K562 (cell line): ENCODE results near the gene HUNK. TPM values are rescaled to one million over a fixed set of nuclear protein-coding genes. Genes with fewer than 3 reads are reported as not detected.

Experiments used
- ATAC-seq: fragments of 200-7000 bp; cut with Tn5 transposase; 3 replicates; pipeline ENCODE4 v1.9.1; 2020; ENCODE audit warnings: moderate library complexity
- BruUV-seq: library from RNA; stranded (reverse); fragments of 400-500 nt; replicated peaks from 2 replicates; lab custom pipeline; 2021; lab: Mats Ljungman, UMichigan
- CTCF ChIA-PET: fragments of 300-600 bp; formaldehyde crosslinking; extraction: SDS; loops from one replicate; lab custom pipeline; 2021; ENCODE audit warnings: low intra/inter-chr PET ratio; lab: Yijun Ruan, JAX
- POLR2A ChIA-PET: fragments of 300-600, 350-650 bp; sonication (Branson Sonifier 250); formaldehyde crosslinking; extraction: SDS; loops from one replicate; lab custom pipeline; 2021; ENCODE audit warnings: antibody characterized with exemption, inconsistent platforms; lab: Yijun Ruan, JAX
- DNase-seq, 4 experiments: peaks; one replicate each; pipeline versions ENCODE4 v3.0.0 to v3.0.0-alpha.2; 2011 to 2018; ENCODE audit warnings: low spot score in 3 of 4, mixed read lengths in 3 of 4; ENCODE audit errors: extremely low read depth in 1 of 4
- FAIRE-seq: peaks from 2 replicates; lab custom pipeline; 2011; peaks lifted over from hg19 to GRCh38; lab: Jason Lieb, UNC
- H2AFZ ChIP-seq: 2 replicates; pipeline ENCODE4 v1.6.0; 2011; ENCODE audit warnings: low read depth, low read length, control low read depth, inconsistent platforms
- H3K27ac ChIP-seq: fragments of 200-600 bp; 3 replicates; pipeline ENCODE4 v1.8.0; 2011; ENCODE audit warnings: low read depth, mild to moderate bottlenecking, control low read depth, inconsistent platforms, low read length, moderate library complexity, mixed read lengths; ENCODE audit errors: extremely low read depth
- H3K27me3 ChIP-seq, 2 experiments: fragments of 300-600 bp in 1 of 2; 2 replicates in 1 of 2; 3 replicates in 1 of 2; pipeline versions ENCODE4 v1.6.0 to v1.8.0; 2011; ENCODE audit warnings: inconsistent platforms in 2 of 2, low read length in 2 of 2, mild to moderate bottlenecking in 1 of 2, mixed read lengths in 1 of 2, moderate library complexity in 1 of 2; ENCODE audit not compliant: control insufficient read depth in 2 of 2, insufficient read depth in 2 of 2
- H3K36me3 ChIP-seq: fragments of 300-600 bp; 3 replicates; pipeline ENCODE4 v1.8.0; 2011; ENCODE audit warnings: mild to moderate bottlenecking, low read length, inconsistent platforms; ENCODE audit not compliant: control insufficient read depth, insufficient read depth
- H3K4me1 ChIP-seq, 2 experiments: fragments of 200-600 bp in 1 of 2; replicated peaks in 1 of 2; 2 replicates in 1 of 2; 3 replicates in 1 of 2; pipeline versions ENCODE4 v1.5.1 to v1.8.0; 2011; ENCODE audit warnings: inconsistent platforms in 2 of 2, low read length in 2 of 2, mild to moderate bottlenecking in 1 of 2, mixed read lengths in 1 of 2, moderate library complexity in 1 of 2; ENCODE audit not compliant: control insufficient read depth in 2 of 2, insufficient read depth in 2 of 2
- H3K4me2 ChIP-seq: 2 replicates; pipeline ENCODE4 v1.6.1; 2011; ENCODE audit warnings: low read length, control low read depth, inconsistent platforms, mixed read lengths; ENCODE audit not compliant: insufficient read depth
- H3K4me3 ChIP-seq: fragments of 200-600 bp; sonication (generic), shearing (Covaris generic); 2 replicates; pipeline ENCODE4 v1.5.1; 2016; ENCODE audit warnings: control low read depth, inconsistent platforms
- H3K79me2 ChIP-seq: fragments of 200-600 bp; 3 replicates; pipeline ENCODE4 v1.8.0; 2011; ENCODE audit warnings: low read length, inconsistent platforms; ENCODE audit not compliant: control insufficient read depth, insufficient read depth
- H3K9ac ChIP-seq, 2 experiments: 2 replicates each; pipeline versions ENCODE4 v1.6.0 to v1.6.1; 2011; ENCODE audit warnings: low read depth in 2 of 2, low read length in 2 of 2, control low read depth in 1 of 2, inconsistent platforms in 1 of 2, mild to moderate bottlenecking in 1 of 2, mixed read lengths in 1 of 2; ENCODE audit not compliant: insufficient read depth in 1 of 2
- H3K9me1 ChIP-seq: one replicate; pipeline ENCODE4 v1.6.0; 2011; ENCODE audit warnings: inconsistent platforms, mild to moderate bottlenecking, low read length, moderate library complexity; ENCODE audit not compliant: control insufficient read depth, insufficient read depth
- H3K9me3 ChIP-seq: replicated peaks from 2 replicates; pipeline ENCODE4 v1.5.1; 2011; ENCODE audit warnings: low read depth, low read length, inconsistent platforms; ENCODE audit not compliant: control insufficient read depth, insufficient read depth
- H4K20me1 ChIP-seq: replicated peaks from 2 replicates; pipeline ENCODE4 v1.6.1; 2011; ENCODE audit warnings: low read length, inconsistent platforms, mixed read lengths; ENCODE audit not compliant: control insufficient read depth, insufficient read depth
- CAMTA2 ChIP-seq: fragments of 250-450 bp; sonication (Bioruptor Pico); conservative IDR thresholded peaks from 2 replicates; pipeline ENCODE4 v1.5.1; 2022
- CBX1 ChIP-seq: sonication (generic); IDR thresholded peaks from 2 replicates; pipeline ENCODE4 v1.6.1; 2016; ENCODE audit warnings: antibody characterized with exemption, low read depth, mild to moderate bottlenecking
- E2F6 ChIP-seq, 2 experiments: IDR thresholded peaks; 2 replicates each; pipeline ENCODE4 v1.6.1; 2011; ENCODE audit warnings: borderline replicate concordance in 1 of 2, control low read depth in 1 of 2, low read depth in 1 of 2, low read length in 1 of 2, mild to moderate bottlenecking in 1 of 2, mixed read lengths in 1 of 2, moderate library complexity in 1 of 2; ENCODE audit not compliant: insufficient read depth in 1 of 2, insufficient read length in 1 of 2, poor library complexity in 1 of 2, severe bottlenecking in 1 of 2; ENCODE audit errors: extremely low read depth in 1 of 2
- FOXK2 ChIP-seq, 2 experiments: fragments of 450-650 bp; IDR thresholded peaks in 1 of 2; conservative IDR thresholded peaks in 1 of 2; 2 replicates each; pipeline ENCODE4 v1.6.1; 2016; ENCODE audit warnings: low read depth in 2 of 2, mild to moderate bottlenecking in 1 of 2
- GTF2A2 ChIP-seq: IDR thresholded peaks from 2 replicates; pipeline ENCODE4 v1.6.1; 2016; ENCODE audit warnings: mild to moderate bottlenecking, missing genetic modification characterization, missing compliant biosample characterization
- PTRF ChIP-seq: fragments of 450-650 bp; IDR thresholded peaks from 2 replicates; pipeline ENCODE4 v1.6.1; 2016; ENCODE audit warnings: mild to moderate bottlenecking, missing genetic modification characterization, missing compliant biosample characterization
- ZNF436 ChIP-seq: fragments of 250-450, 450-650 bp; sonication (Bioruptor Pico); formaldehyde crosslinking; IDR thresholded peaks from 2 replicates; pipeline ENCODE4 v1.7.0; 2020; ENCODE audit warnings: mild to moderate bottlenecking
- WGBS: fragments of 100-300 bp; shearing (Covaris generic); methylation state at CpG from one replicate; pipeline ENCODE4 v1.1.6; 2016; ENCODE audit warnings: low coverage, mixed read lengths; ENCODE audit not compliant: insufficient coverage; ENCODE audit errors: missing lambda C conversion rate; 5-methylcytosine and 5-hydroxymethylcytosine counted together
- in situ Hi-C: fragments of 300-500 bp; cut with MboI; formaldehyde crosslinking; loops from 4 replicates; pipeline ENCODE4 v1.15.0; 2018; ENCODE audit warnings: inconsistent platforms, mixed read lengths
- intact Hi-C: fragments of 100-400 bp; cut with micrococcal nuclease; formaldehyde crosslinking; loops from 2 replicates; pipeline ENCODE4 v1.14.2; 2022
- polyA plus RNA-seq, 8 experiments: library from polyadenylated mRNA; depleted of rRNA in 4 of 8; stranded (reverse) in 5 of 8; unstranded in 3 of 8; fragments of >200 nt; fragmentation: Nextera tagmentation in 2 of 8; fragmentation: Illumina TruSeq in 1 of 8; extraction: Ambion mirVana in 2 of 8; extraction: Trizol in 1 of 8; gene quantifications; 2 replicates each; pipeline versions ENCODE4 v1.2.1 to v1.2.3, GENCODE V29; 2011 to 2014; ENCODE audit warnings: inconsistent platforms in 1 of 8, missing spikeins in 1 of 8
- total RNA-seq, 7 experiments: library from RNA; depleted of rRNA in 6 of 7; stranded (reverse); fragments of >200 nt in 6 of 7; fragmentation: Illumina TruSeq in 2 of 7; extraction: Trizol in 2 of 7; gene quantifications; 2 replicates each; pipeline versions ENCODE4 v1.2.1 to v1.2.3, GENCODE V29; 2011 to 2021; ENCODE audit warnings: low replicate concordance in 1 of 7
- TF ChIP-seq, protein P1 (sequence below): fragments of 250-450 bp; sonication (Bioruptor Pico); IDR thresholded peaks from 2 replicates; pipeline ENCODE4 v1.4.0; 2020
- TF ChIP-seq, protein P2 (sequence below), 3 experiments: fragments of 200-800 bp in 1 of 3; fragments of 250-450 bp in 1 of 3; fragments of 450-650 bp in 1 of 3; sonication (Bioruptor Pico) in 1 of 3; sonication (Bioruptor generic) in 1 of 3; formaldehyde crosslinking in 1 of 3; IDR thresholded peaks; 2 replicates each; pipeline versions ENCODE4 v1.6.1 to v1.8.0; 2016 to 2022; ENCODE audit warnings: mild to moderate bottlenecking in 2 of 3, missing genetic modification characterization in 2 of 3, missing compliant biosample characterization in 1 of 3, moderate library complexity in 1 of 3

HUNK gene
- total and polyA plus RNA-seq, 9 of the 15 experiments (the other 6 are each of a cell fraction or from before 2014, with no cell fraction given): not detected

GRCh38 chr21:31845151-31845729 lies 27.6 kb upstream of the HUNK start:
- Histone ChIP-seq H3K4me1 (no peaks in the 10 kb centered on the region), H3K9me1 (no peaks in the 10 kb centered on the region), H3K27me3 (peaks cover 0 to 8% of the 10 kb centered on the region in 2 experiments; a peak in 1 of 5 replicates), H3K36me3 (no peaks in the 10 kb centered on the region), H3K9me3 (no peaks in the 10 kb centered on the region), H2AFZ (no peak overlapping the region), H3K4me2 (no peak overlapping the region), H3K4me3 (no peak overlapping the region), H4K20me1 (no peaks in the 10 kb centered on the region), H3K9ac (no peak overlapping the region), H3K79me2 (no peaks in the 10 kb centered on the region), H3K27ac (no peak overlapping the region)
- WGBS: 0% methylated on average over 6 of the region's 6 CpGs
- POLR2A ChIA-PET: interaction anchor here (0.7 kb wide), 1 partner anchor 10 kb away, joined by 3 read pairs; no protein-coding TSS in a partner anchor
- DNase-seq (no peak), FAIRE-seq (no peak), ATAC-seq (no peak)
- intact Hi-C loops: no loop called here
- CTCF ChIA-PET: no interaction called here
- no TSS peak for BruUV-seq
- in situ Hi-C loops: no loop called here
- TF ChIP-seq FOXK2 (conservative IDR thresholded peaks at IDR 0.05 in 1 of 2, IDR thresholded peaks at IDR 0.05 in 1 of 2; ENCODE audit: low read depth in 2 of 2) (no peak), ZNF436 (CRISPR knock-in tag) (no peak), GTF2A2 (no peak), CBX1 (no peak), PTRF (tag) (no peak), E2F6 (IDR thresholded peaks at IDR 0.05; ENCODE audit: borderline replicate concordance in 1 of 2, extremely low read depth in 1 of 2, insufficient read depth in 1 of 2, insufficient read length in 1 of 2, low read depth in 1 of 2, low read length in 1 of 2, poor library complexity in 1 of 2, severe bottlenecking in 1 of 2) (no peak), CAMTA2 (CRISPR knock-in tag) (no peak)
- TF ChIP-seq, protein P1, sequence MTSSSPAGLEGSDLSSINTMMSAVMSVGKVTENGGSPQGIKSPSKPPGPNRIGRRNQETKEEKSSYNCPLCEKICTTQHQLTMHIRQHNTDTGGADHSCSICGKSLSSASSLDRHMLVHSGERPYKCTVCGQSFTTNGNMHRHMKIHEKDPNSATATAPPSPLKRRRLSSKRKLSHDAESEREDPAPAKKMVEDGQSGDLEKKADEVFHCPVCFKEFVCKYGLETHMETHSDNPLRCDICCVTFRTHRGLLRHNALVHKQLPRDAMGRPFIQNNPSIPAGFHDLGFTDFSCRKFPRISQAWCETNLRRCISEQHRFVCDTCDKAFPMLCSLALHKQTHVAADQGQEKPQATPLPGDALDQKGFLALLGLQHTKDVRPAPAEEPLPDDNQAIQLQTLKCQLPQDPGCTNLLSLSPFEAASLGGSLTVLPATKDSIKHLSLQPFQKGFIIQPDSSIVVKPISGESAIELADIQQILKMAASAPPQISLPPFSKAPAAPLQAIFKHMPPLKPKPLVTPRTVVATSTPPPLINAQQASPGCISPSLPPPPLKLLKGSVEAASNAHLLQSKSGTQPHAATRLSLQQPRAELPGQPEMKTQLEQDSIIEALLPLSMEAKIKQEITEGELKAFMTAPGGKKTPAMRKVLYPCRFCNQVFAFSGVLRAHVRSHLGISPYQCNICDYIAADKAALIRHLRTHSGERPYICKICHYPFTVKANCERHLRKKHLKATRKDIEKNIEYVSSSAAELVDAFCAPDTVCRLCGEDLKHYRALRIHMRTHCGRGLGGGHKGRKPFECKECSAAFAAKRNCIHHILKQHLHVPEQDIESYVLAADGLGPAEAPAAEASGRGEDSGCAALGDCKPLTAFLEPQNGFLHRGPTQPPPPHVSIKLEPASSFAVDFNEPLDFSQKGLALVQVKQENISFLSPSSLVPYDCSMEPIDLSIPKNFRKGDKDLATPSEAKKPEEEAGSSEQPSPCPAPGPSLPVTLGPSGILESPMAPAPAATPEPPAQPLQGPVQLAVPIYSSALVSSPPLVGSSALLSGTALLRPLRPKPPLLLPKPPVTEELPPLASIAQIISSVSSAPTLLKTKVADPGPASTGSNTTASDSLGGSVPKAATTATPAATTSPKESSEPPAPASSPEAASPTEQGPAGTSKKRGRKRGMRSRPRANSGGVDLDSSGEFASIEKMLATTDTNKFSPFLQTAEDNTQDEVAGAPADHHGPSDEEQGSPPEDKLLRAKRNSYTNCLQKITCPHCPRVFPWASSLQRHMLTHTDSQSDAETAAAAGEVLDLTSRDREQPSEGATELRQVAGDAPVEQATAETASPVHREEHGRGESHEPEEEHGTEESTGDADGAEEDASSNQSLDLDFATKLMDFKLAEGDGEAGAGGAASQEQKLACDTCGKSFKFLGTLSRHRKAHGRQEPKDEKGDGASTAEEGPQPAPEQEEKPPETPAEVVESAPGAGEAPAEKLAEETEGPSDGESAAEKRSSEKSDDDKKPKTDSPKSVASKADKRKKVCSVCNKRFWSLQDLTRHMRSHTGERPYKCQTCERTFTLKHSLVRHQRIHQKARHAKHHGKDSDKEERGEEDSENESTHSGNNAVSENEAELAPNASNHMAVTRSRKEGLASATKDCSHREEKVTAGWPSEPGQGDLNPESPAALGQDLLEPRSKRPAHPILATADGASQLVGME (CRISPR knock-in tag): no peak
- TF ChIP-seq, protein P2, sequence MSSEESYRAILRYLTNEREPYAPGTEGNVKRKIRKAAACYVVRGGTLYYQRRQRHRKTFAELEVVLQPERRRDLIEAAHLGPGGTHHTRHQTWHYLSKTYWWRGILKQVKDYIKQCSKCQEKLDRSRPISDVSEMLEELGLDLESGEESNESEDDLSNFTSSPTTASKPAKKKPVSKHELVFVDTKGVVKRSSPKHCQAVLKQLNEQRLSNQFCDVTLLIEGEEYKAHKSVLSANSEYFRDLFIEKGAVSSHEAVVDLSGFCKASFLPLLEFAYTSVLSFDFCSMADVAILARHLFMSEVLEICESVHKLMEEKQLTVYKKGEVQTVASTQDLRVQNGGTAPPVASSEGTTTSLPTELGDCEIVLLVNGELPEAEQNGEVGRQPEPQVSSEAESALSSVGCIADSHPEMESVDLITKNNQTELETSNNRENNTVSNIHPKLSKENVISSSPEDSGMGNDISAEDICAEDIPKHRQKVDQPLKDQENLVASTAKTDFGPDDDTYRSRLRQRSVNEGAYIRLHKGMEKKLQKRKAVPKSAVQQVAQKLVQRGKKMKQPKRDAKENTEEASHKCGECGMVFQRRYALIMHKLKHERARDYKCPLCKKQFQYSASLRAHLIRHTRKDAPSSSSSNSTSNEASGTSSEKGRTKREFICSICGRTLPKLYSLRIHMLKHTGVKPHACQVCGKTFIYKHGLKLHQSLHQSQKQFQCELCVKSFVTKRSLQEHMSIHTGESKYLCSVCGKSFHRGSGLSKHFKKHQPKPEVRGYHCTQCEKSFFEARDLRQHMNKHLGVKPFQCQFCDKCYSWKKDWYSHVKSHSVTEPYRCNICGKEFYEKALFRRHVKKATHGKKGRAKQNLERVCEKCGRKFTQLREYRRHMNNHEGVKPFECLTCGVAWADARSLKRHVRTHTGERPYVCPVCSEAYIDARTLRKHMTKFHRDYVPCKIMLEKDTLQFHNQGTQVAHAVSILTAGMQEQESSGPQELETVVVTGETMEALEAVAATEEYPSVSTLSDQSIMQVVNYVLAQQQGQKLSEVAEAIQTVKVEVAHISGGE (CRISPR knock-in tag; IDR thresholded peaks at IDR 0.05): no peak
